HG02973 (cell line): ENCODE results near the gene ENHO.

ENCODE experiments used
- ATAC-seq: cut with Tn5 transposase; IDR thresholded peaks from one replicate; pipeline ENCODE4 v1.9.1; 2021; ENCODE audit warnings: moderate library complexity; ENCODE audit not compliant: unreplicated experiment

Gene ENHO

DNA sequence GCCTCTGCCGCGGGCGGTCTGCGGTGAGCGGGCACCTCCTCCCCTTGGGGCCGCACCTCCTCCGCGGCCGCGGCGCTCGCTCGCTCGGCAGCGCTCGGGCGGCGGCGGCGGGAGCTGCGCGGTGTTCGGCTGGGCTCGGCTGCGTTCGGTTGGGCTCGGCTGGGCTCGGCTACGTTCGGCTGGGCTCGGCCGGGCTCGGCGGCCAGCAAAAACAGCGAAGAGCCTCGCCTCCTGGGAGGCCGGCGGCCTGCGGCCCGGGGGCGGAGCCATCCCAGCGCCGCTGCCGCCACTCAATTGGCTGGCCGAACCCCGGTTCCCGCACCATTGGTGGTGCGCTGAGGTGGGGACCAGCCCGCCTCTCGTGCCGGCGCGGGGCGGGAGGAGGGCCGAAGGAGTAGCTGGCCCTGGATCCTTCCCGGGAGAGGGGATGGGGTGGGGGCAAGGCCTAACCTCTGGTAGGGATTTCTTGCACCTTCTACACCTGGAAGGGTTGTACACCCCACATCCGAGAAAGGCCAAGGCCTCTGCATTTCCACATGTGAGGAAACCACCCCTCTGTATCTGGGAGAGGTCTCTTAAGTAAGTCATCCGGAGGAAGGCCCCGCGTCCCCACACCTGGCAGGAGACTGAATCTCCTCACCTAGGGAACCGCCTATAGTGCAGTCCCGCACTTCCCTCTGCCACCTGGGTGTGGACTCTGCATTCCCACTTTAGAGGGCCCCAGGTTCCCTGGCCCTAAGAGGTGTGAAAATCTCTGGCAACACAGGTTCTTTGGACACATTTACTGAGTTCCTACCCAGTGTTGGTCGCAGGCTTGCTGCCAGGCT lies at the start of gene ENHO:
Gene ENHO, minus strand, starts transcription at position 20 of the 827 bp plus-strand sequence. CDS start 1,295 bp downstream, outside the sequence.
- ATAC-seq: peak; percentile 90

GRCh38 chr9:34572092-34572491 lies 49.3 kb upstream of the ENHO start:
- ATAC-seq: no peak

- no peak for ATAC-seq
These were observed 48.7 kb upstream of the ENHO start for GRCh38 chr9:34571481-34571810.

DNA sequence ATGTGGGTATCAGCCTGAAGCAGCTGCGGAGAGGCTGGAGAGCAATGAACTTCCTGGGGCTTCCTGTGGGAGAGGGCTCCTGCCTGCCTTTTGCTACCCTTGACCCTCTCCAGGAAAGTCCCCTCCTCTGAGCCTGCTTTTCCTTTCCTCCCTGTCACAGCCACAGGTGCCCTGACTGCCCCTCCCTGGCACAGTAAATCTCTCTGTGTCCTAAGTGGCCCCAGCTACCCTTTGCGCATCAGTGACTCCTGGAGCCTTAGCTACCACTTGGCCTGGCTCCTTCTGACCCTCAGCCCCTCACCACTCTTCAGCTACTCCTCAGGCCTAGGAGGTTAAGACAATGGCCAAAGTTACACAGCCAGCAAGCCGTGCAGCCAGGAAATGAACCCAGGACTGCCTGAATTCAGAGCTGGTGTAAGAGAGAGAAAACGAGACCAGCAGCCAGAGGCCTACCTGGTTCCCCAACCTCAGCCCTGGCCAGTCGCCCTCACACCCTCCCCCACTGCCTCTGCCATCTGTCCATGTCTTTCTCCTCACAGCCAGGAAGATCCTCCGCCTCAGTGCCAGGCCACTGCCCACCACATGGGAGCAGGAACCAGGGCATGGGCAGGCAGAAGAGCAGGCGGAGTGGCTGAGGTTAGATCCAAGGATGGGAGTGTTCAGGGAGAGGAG lies 48.2 kb upstream of the ENHO start:
- ATAC-seq: no peak

GRCh38 chr9:34570376-34570775 lies 47.6 kb upstream of the ENHO start:
- no peak for ATAC-seq

- no peak for ATAC-seq
These were observed 46.0 kb upstream of the ENHO start for GRCh38 chr9:34568774-34569173.

- no peak for ATAC-seq
These were observed 45.3 kb upstream of the ENHO start for GRCh38 chr9:34568133-34568532.

GRCh38 chr9:34566972-34567371 lies 44.2 kb upstream of the ENHO start:
- no peak for ATAC-seq

DNA sequence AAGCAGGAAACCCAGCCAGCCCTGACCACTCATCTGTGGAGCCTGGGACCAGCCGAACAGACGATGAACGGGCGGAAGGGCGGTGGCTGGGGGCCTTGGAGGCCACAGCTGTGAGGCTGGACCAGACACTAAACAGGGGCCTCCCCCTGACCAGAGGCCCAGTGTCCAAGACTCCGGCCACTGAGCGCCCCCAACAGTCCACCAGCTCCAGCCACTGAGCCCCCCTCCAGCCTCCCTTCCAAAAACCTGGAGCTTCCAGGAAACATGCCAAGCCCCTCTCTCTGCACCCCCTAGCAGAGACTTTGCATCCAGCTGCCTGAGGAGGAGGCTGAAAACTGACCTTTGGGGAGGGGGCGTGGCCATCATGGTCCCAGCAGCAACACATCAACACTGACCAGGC lies 43.5 kb upstream of the ENHO start:
- ATAC-seq: no peak

GRCh38 chr9:34565856-34566255 lies 43.1 kb upstream of the ENHO start:
- no peak for ATAC-seq

DNA sequence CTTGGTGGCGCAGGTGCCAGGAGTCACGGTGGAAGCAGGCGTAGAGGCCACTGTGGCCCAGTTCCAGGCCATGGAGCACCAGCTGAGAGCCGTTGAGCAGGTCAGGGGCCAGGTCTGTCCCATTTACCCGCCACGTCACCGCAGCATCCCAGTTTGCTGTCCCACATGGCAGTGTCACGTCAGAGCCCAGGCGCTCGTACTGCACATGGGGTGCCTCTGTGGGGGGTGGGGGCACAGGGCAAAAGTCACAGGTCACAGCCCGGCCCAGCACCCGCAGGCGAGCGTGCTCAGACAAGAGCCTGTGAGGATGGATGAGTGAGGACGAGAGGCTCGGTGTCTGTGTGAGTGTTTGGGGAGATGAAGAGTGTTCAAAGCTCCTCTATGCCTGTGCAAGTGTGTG lies 41.8 kb upstream of the ENHO start:
- ATAC-seq: no peak

GRCh38 chr9:34563262-34563661 lies 40.5 kb upstream of the ENHO start:
- ATAC-seq: no peak

DNA sequence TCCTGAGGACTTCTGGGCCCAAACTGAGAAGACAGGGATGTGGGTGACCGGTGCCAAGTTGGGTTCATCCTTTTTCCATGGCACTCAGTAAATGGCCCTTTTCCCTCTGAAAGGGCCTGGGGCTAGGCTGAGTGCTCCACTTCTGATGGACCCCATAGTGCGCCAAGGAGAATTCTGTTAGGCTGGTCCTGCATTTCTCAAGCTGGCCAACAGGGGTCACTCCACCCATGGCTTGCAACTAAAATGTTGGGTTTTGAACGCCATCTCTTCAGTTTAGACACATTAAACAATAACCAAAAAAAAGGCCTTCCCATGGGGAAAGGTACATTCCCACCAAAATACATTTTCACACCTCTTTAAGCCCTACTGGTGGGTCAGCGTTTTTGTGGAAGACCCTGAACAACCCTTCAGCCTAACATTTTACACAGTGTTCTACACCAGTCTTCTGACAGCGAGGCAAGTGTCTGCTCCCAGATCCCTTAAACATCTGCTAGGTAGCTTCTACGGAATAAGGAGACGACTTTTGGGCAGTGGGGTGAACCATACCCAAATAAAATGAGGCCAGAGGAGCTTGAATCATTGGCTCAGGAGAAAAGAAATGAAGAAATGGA lies 39.5 kb upstream of the ENHO start:
- no peak for ATAC-seq

DNA sequence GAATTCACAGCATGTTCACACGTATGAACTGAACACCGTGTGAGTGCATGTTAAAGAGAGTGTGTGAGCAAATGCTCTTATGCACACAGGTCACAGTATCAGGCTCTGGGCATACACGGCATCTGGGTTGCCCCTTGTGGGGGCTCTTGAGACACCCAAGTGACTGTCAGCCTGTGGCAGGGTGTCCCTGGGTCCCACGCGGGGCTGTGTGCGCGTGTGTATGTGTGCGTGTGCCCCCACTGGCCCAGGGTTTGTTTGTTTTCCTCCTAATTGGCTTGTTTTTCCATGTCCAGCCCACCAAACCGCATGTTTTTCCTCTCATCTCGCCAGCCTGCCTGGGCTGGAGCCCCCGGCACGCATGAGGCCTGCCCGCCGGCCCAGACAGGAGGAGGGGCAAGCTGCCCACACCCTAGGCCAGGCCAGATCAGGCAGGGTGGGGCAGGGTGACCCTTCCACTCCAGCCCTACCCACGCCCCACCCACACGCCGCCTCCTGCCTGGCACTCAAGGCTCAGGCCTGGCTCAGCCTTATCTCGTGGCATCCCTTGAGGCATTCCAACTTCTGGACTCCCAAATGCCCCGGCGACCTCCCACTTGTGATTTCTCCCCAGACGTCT lies 37.9 kb upstream of the ENHO start:
- no peak for ATAC-seq

GRCh38 chr9:34559624-34560455 lies 37.0 kb upstream of the ENHO start:
- no peak for ATAC-seq

DNA sequence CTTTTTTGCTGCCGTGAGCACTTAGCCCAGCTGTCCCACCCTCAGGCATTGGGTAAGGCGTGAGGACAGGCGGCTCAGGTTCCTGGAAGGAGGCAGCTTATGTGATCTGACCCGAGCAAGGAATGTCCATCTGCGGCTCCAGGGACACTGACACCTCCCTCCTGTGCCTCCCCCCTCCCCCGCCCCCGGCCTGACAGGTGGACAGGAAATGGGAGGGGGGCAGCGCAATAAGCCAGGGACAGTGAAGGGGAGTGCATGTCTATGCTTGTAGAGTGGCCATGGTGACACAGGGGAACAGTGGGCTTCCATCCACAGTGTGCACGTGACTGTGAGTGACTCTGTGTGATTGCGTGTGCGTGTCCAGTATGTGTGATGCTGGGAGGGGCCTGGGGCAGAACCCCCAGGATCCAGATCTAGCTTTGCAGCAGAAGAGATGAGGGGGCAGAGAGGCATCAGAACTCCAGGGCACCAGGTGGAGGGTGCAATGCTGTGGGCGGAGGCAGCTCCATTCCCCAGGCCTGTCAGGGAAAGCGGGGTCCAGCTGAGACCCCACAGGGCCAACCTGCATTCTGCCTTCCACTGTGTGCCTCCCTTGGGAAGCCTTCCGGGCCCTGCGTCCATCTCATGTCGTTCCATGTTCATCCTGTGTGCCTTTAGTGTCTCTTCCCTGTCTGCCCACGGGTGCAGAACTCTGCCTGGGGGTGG lies 36.3 kb upstream of the ENHO start:
- no peak for ATAC-seq

- no peak for ATAC-seq
These were observed 35.6 kb upstream of the ENHO start for GRCh38 chr9:34558364-34558763.

- ATAC-seq: no peak
These were observed 34.9 kb upstream of the ENHO start for GRCh38 chr9:34557426-34558321.

DNA sequence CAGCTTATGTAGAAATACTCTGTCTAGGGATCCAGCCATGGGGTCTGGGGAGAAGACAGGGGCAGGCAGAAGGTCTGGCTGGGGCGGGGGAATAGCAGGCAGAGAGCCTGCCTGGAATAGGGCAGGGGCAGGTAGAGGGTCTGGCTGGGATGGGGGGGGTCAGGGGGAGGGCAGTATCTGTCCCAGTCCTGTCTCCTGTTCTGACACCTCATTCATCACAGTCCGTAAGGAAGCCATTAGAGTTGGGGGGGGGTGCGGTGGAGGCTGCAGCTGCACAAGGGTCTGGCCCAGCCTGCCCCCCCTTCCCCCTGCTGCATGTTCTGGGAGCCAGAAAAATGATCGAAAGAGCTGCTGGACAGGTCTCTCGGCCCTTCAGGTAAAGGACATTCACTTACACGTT lies 34.2 kb upstream of the ENHO start:
- ATAC-seq: no peak
